Measurements from ENCODE around the gene TNS4.

- TF ChIP-seq CTCF (conservative IDR thresholded peaks at IDR 0.05; ENCODE audit: low read length) (no peak), EZH2phosphoT487 (IDR thresholded peaks at IDR 0.05; ENCODE audit: borderline replicate concordance, low read depth, low read length) (no peak)
Observed at GRCh38 chr17:40548982-40549685, 47.7 kb upstream of the TNS4 start.
